IPS-15b (cell line): ENCODE data around the gene AFF2.

Experiments used
- H3K27me3 ChIP-seq: one replicate; pipeline ENCODE4 v1.6.1; 2013; ENCODE audit warnings: low read length; ENCODE audit not compliant: control insufficient read depth, insufficient read depth
- H3K36me3 ChIP-seq: one replicate; pipeline ENCODE4 v1.6.1; 2013; ENCODE audit warnings: low read length; ENCODE audit not compliant: control insufficient read depth, insufficient read depth
- H3K4me1 ChIP-seq: one replicate; pipeline ENCODE4 v1.6.1; 2013; ENCODE audit warnings: mild to moderate bottlenecking, low read length; ENCODE audit not compliant: control insufficient read depth, insufficient read depth
- H3K4me3 ChIP-seq: one replicate; pipeline ENCODE4 v1.5.1; 2013; ENCODE audit warnings: low read depth, low read length
- H3K9ac ChIP-seq: one replicate; pipeline ENCODE4 v1.6.1; 2013; ENCODE audit warnings: low read depth, mild to moderate bottlenecking, low read length
- H3K9me3 ChIP-seq: one replicate; pipeline ENCODE4 v1.6.1; 2013; ENCODE audit warnings: mild to moderate bottlenecking, low read length; ENCODE audit not compliant: control insufficient read depth, insufficient read depth

AFF2 gene

GRCh38 chrX:148567779-148568178 lies 67.4 kb downstream of the AFF2 start:
- Histone ChIP-seq H3K4me3 (no peak overlapping the region), H3K4me1 (peaks cover 2% of the 10 kb centered on the region), H3K9ac (no peak overlapping the region), H3K36me3 (no peaks in the 10 kb centered on the region), H3K27me3 (no peaks in the 10 kb centered on the region), H3K9me3 (peaks cover 4% of the 10 kb centered on the region)

DNA sequence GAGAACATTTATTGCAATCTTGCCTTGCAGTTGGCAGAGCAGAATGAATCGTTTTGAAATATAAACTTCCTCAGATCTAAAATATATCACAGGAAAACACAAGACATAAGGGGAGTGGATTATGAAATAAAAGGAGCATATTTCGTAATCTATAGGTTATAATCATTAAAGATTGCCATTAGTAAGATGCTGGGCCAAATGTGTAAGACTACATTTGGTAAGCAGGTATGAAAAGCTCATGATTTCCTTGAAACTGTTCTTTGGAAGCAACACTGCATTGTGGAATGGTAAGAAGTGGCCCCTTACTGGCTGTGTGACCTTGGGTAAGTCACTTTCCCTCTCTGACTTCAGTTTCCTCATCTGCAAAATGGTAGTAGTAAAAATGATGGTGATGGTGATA lies 68.3 kb downstream of the AFF2 start:
- no peaks in the 10 kb centered on the region for H3K27me3 ChIP-seq
- H3K4me1 ChIP-seq, result peaks cover 2% of the 10 kb centered on the region
- no peak overlapping the region for H3K9ac ChIP-seq
- H3K9me3 ChIP-seq, result peaks cover 4% of the 10 kb centered on the region
- no peaks in the 10 kb centered on the region for H3K36me3 ChIP-seq
- no peak overlapping the region for H3K4me3 ChIP-seq

DNA sequence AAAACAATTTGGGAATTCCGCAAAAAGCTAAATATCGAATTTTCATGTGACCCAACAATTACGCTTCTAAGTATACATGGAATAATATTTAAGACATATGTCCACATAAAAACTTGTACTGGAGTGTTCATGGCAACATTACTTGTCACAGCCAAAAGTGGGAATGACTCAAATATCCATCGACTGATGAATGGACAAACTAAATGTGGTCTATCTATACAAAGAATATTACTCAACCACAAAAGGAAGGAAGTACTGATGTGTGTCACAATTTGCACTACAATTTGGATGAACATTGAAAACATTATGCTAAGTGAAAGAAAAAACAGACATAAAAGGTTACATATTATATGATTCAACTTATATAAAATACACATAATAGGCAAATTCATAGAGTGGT lies 71.9 kb downstream of the AFF2 start:
- H3K36me3 ChIP-seq, result no peaks in the 10 kb centered on the region

GRCh38 chrX:148573119-148573518 lies 72.7 kb downstream of the AFF2 start:
- Histone ChIP-seq H3K4me3 (no peak overlapping the region), H3K36me3 (no peaks in the 10 kb centered on the region), H3K4me1 (peaks cover 2% of the 10 kb centered on the region), H3K9me3 (no peaks in the 10 kb centered on the region), H3K27me3 (no peaks in the 10 kb centered on the region), H3K9ac (no peak overlapping the region)

More for the DNA sequence above, 71.9 kb downstream of the AFF2 start:
- Histone ChIP-seq H3K27me3 (no peaks in the 10 kb centered on the region), H3K4me3 (no peak overlapping the region), H3K9ac (no peak overlapping the region), H3K4me1 (peaks cover 2% of the 10 kb centered on the region), H3K9me3 (peaks cover 2% of the 10 kb centered on the region)

GRCh38 chrX:148574237-148574973 lies 74.0 kb downstream of the AFF2 start:
- Histone ChIP-seq H3K27me3 (no peaks in the 10 kb centered on the region), H3K4me3 (no peak overlapping the region), H3K4me1 (peaks cover 2% of the 10 kb centered on the region), H3K36me3 (no peaks in the 10 kb centered on the region), H3K9me3 (no peaks in the 10 kb centered on the region), H3K9ac (no peak overlapping the region)

GRCh38 chrX:148576396-148576795 lies 76.0 kb downstream of the AFF2 start:
- no peak overlapping the region for H3K4me3 ChIP-seq
- no peaks in the 10 kb centered on the region for H3K36me3 ChIP-seq
- H3K27me3 ChIP-seq, result no peaks in the 10 kb centered on the region
- H3K9ac ChIP-seq, result no peak overlapping the region
- no peaks in the 10 kb centered on the region for H3K9me3 ChIP-seq
- no peaks in the 10 kb centered on the region for H3K4me1 ChIP-seq

DNA sequence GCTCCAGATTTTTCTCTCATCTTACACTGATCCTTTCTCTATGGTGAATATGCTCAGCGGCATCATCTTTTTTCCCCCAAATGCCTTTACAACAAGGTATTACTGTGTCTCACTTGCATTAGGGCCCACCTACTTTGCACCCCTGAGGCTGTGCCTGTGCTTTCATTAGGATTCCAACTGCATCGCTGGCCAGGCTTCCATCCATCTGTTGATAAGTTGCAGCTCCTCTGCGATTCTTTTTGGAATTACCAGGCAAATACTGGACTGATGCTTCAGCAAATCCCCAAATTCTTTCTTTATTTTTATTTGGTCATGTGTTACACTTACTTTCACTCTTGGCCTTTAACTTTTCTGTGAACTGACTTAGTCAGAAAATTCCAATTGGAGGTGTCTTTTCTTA lies 77.3 kb downstream of the AFF2 start:
- Histone ChIP-seq H3K27me3 (no peaks in the 10 kb centered on the region), H3K4me1 (no peaks in the 10 kb centered on the region), H3K4me3 (no peak overlapping the region), H3K9ac (no peak overlapping the region), H3K9me3 (no peaks in the 10 kb centered on the region), H3K36me3 (no peaks in the 10 kb centered on the region)

GRCh38 chrX:148580016-148580415 lies 79.6 kb downstream of the AFF2 start:
- Histone ChIP-seq H3K9ac (no peak overlapping the region), H3K4me1 (no peaks in the 10 kb centered on the region), H3K27me3 (no peaks in the 10 kb centered on the region), H3K36me3 (no peaks in the 10 kb centered on the region), H3K4me3 (no peak overlapping the region), H3K9me3 (no peaks in the 10 kb centered on the region)

DNA sequence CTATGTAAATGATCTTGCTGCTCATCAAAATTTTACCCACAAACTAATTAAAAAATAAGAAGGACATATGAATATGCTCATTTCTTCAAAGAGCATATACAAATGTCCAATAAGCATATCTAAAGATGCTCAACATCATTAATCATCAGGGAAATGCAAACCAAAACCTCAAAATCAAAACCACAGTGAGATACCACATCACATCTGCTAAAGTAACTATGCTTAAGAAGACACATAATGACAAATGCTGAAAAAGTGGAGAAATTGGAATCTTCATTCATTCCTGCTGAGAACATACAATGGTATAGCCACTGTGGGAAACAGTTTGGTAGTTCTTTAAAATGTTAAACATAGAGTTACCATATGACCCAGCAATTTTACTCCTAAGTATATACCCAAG lies 81.9 kb downstream of the AFF2 start:
- Histone ChIP-seq H3K4me1 (no peaks in the 10 kb centered on the region), H3K9ac (no peak overlapping the region), H3K36me3 (no peaks in the 10 kb centered on the region), H3K4me3 (no peak overlapping the region), H3K27me3 (no peaks in the 10 kb centered on the region), H3K9me3 (no peaks in the 10 kb centered on the region)

GRCh38 chrX:148588649-148589310 lies 88.4 kb downstream of the AFF2 start:
- Histone ChIP-seq H3K4me3 (no peak overlapping the region), H3K9me3 (no peaks in the 10 kb centered on the region), H3K9ac (no peak overlapping the region), H3K4me1 (no peaks in the 10 kb centered on the region), H3K36me3 (no peaks in the 10 kb centered on the region), H3K27me3 (no peaks in the 10 kb centered on the region)

DNA sequence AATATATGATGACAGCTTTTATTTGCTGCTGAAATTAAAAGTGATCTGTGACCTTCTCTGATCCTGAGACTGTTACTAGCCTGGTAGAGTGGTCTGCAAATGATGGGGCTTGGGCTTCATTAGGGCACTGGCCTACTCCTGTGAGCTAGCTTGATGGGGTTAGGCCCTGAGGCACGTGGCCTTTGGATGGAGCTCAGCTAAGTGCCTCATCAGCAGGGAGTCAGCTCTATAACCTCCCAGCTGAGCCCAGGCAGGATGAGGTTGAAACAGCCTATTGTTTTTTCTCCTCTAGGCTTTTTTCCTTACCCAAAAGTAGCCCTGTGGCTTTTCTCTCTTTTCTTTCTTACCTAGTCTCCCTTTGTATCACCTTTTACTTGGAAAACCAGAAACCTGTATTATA lies 92.2 kb downstream of the AFF2 start:
- Histone ChIP-seq H3K4me3 (no peak overlapping the region), H3K4me1 (no peaks in the 10 kb centered on the region), H3K9ac (no peak overlapping the region), H3K27me3 (no peaks in the 10 kb centered on the region), H3K36me3 (no peaks in the 10 kb centered on the region), H3K9me3 (no peaks in the 10 kb centered on the region)

DNA sequence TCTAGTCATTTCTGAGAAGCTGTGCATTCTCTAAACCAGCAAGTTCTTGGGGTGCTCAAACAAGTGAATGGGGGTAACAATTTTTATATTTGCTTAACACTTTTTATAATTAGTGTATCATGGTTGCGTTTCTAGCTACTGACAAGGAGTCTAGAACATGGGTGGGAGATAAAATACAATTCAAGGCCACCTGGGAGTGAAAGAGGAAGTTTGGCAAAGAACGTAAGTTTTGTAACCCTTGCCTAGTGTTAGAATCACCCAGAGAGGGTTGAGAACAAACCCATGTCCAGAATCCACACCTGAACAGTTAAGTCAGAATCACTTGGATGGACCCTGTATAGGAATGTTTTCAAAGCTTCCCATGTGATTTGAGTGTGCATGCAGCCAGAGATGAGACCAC lies 92.7 kb downstream of the AFF2 start:
- Histone ChIP-seq H3K4me1 (no peaks in the 10 kb centered on the region), H3K4me3 (no peak overlapping the region), H3K9me3 (no peaks in the 10 kb centered on the region), H3K9ac (no peak overlapping the region), H3K36me3 (no peaks in the 10 kb centered on the region), H3K27me3 (no peaks in the 10 kb centered on the region)
